GM19438 (cell line): ENCODE results near the gene SBNO1.
"Not testable (repeated sequence)": the region's sequence is repeated elsewhere in the genome, so short reads cannot be mapped to it uniquely, and the experiment has no call there.

Experiments used
- ATAC-seq: cut with Tn5 transposase; IDR thresholded peaks from one replicate; pipeline ENCODE4 v1.9.1; 2021; ENCODE audit warnings: low read depth; ENCODE audit not compliant: unreplicated experiment

Gene SBNO1

GRCh38 chr12:123356159-123356670 is 8.4 kb downstream of the SBNO1 start:
- no peak for ATAC-seq

- no peak for ATAC-seq
Measured at GRCh38 chr12:123354600-123354999, 10.0 kb downstream of the SBNO1 start.

GRCh38 chr12:123351349-123351748 is 13.3 kb downstream of the SBNO1 start:
- no peak for ATAC-seq

- ATAC-seq: no peak
Measured at GRCh38 chr12:123346946-123347345, 17.7 kb downstream of the SBNO1 start.

GRCh38 chr12:123344086-123344485 is 20.6 kb downstream of the SBNO1 start:
- no peak for ATAC-seq

- no peak for ATAC-seq
Measured at GRCh38 chr12:123337070-123337469, 27.6 kb downstream of the SBNO1 start.

- ATAC-seq: no peak
Measured at GRCh38 chr12:123336530-123336929, 28.1 kb downstream of the SBNO1 start.

- no peak for ATAC-seq
Measured at GRCh38 chr12:123335490-123335889, 29.2 kb downstream of the SBNO1 start.

GRCh38 chr12:123329799-123330198 is 34.8 kb downstream of the SBNO1 start:
- no peak for ATAC-seq

GRCh38 chr12:123319826-123320225 is 44.8 kb downstream of the SBNO1 start:
- no peak for ATAC-seq

- no peak for ATAC-seq
Measured at GRCh38 chr12:123319273-123319672, 45.4 kb downstream of the SBNO1 start.

GRCh38 chr12:123313046-123313445 is 51.6 kb downstream of the SBNO1 start:
- ATAC-seq: not testable (repeated sequence)

GRCh38 chr12:123306200-123306599 is 58.4 kb downstream of the SBNO1 start:
- no peak for ATAC-seq

- no peak for ATAC-seq
Measured at GRCh38 chr12:123305136-123305535, 59.5 kb downstream of the SBNO1 start.

- ATAC-seq: no peak
Measured at GRCh38 chr12:123293178-123293760, 71.4 kb downstream of the SBNO1 start.

GRCh38 chr12:123289911-123290310 is 74.7 kb downstream of the SBNO1 start:
- no peak for ATAC-seq

- no peak for ATAC-seq
Measured at GRCh38 chr12:123288751-123289346, 75.8 kb downstream of the SBNO1 start.

- no peak for ATAC-seq
Measured at GRCh38 chr12:123286652-123287373, 77.8 kb downstream of the SBNO1 start.

- no peak for ATAC-seq
Measured at GRCh38 chr12:123284669-123285068, 80.0 kb downstream of the SBNO1 start.

- no peak for ATAC-seq
Measured at GRCh38 chr12:123283461-123283860, 81.2 kb downstream of the SBNO1 start.

- no peak for ATAC-seq
Measured at GRCh38 chr12:123282111-123282510, 82.5 kb downstream of the SBNO1 start.

GRCh38 chr12:123280971-123281370 is 83.7 kb downstream of the SBNO1 start:
- no peak for ATAC-seq
